Anterior cingulate cortex (tissue), 58 donors: ENCODE measurements around the gene SIPA1L3.

Experiments
- DNase-seq, 58 donors: peaks; one replicate each; lab custom pipeline; 2025; lab: John Stamatoyannopoulos, UW

The SIPA1L3 gene

DNA sequence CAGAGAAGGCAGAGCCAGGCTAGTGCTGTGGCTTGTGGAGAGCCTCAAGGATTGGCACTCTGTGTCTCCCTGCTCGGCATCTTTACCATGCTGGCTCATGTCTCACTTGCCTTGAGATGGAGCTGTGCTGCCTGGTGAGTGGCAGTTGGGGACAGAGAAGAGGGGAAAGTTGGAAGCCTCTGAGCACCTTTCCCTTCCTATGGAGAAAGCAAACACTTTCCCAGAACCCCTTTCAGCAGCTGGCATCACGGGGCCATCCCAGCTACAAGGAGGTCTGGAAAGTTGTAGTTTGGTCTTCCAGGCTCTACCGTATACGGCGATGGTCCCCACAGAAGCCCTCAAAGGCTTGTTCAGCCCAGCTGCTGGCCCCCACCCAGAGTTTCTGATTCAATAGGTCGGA lies 258.3 kb downstream of the SIPA1L3 start:
- DNase-seq: no peak

DNA sequence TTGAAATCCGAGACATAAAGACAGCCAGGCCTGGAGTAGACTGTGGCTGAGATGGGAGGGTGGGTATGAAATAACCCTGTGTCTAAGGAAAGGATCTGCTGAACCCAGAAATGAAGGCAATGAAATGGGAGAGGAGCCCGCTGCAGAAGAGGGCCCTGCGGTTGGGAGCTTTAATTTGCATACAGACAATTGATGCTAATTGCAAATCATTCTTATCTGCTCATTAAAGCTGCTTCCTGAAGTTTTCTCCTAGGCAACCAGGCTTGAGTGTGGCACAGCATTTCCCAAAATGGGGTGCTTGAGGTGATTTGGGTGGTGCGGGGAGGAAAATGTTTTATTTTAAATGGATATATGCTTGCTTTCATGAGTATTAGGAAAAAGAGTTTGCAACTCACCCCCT lies 261.6 kb downstream of the SIPA1L3 start:
- no peak for DNase-seq

DNA sequence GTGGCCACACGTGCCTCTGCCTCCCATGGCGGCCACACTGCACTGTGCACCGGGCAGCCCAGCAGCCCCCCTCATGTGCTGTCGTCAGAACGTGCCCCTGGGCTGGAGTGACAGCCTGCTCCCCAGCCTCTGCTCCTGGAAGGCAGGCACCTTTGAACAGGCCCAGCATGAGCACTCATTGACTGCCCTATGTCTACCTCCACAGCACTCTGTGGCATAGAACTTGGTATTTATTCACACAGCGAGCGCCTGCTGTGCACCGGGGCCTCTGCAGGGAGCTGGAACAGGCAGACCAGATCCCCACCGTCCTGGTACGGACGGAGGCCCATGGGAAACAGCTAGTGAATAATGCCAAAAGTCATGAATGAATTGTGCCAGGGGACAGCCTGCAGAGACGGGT lies 263.3 kb downstream of the SIPA1L3 start:
- no peak for DNase-seq

DNA sequence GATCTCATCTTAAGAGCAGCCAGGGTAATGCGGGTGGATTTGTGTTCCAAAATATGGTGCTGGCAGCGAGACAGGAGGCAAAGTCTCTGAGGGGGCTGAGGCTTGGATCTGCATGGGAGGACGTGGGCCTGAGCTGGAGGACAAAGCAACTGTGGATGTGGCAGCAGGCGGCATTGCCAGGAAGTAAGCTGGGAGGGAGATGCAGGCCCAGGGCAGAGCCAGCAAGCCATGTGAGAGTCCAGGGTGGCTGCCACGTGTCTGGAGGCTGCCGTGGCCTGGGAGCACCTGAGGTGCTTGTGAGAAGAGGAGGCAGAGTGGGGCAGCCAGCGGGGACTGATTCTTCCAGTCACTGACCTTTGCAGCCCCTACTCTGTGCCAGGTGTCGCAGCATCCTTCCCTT lies 265.0 kb downstream of the SIPA1L3 start:
- DNase-seq: peak in 44 of 58 donors; percentile 14 to 78 (median 38)

DNA sequence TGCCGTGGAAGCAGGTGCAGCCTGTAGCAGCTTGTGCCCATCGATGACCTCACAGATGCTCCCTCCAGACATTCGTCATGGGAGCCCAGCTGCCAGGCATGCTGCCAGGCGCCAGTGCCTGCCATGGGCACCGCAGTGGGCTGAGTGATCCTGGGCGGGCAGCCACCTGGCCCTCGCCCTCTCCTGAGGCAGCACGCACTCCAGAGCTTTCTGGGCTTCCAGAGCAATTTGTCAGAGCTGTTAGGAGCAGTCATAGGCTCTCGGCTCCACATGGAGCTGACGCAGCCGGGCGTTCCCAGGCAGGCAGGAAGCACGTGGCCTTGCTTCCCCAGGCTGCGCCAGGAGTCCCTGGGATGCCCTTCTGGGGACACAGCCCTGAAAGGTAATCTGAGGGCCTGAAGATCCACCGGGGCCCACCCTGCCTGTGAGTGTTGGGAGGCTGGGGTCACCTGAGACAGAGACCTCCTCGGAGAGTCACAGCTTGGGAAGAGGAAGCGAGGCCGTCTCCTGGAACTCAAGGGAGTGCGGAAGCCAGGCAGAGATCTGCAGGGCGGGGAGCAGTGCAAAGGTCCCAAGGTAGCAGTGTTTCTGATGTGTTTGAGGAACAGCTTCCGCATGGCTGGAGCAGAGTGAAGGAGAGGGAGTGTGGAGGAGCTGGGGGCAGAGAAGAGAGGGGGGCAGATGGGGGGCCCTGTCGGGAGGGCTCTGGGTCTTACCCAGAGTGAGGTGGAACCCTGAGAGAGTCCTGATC lies 266.5 kb downstream of the SIPA1L3 start:
- peak; percentile 15 to 97 (median 85) for DNase-seq

DNA sequence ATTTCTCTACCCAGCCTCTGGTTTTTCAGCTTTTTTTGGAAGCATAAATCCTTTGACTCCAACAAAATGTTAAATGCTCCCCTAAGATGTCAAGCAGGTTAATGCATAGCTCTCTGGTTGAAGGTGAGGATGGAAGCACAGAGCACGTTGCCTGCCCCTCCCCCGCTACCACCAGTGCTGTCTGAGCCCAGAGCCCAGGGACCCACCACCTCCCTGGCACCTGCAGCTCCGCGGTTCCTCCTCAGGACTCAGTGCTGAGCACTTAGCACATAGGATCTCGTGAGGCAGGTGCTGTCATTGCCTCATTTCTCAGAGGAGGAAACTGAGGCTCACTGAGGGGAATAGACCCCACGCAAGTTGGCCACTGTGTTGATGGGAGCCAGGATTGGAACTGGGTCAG lies 268.4 kb downstream of the SIPA1L3 start:
- no peak for DNase-seq

DNA sequence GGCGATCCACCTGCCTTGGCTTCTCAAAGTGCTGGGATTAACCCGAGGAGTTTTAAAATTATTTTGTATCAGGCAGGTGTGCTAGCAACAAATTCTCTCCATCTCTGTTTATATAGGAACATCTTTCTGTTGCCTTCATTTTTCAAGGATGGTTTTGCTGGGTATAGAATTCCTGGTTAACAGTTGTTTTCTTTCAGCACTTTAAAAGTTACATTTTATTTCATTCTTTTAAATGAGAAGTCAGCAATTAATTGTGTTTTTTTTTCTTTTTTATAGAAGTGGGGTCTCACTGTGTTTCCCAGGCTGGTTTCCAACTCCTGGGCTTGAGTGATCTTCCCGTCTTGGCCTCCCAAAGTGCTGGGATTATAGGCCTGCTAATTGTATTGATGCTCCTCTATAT lies 273.1 kb downstream of the SIPA1L3 start:
- DNase-seq: no peak

DNA sequence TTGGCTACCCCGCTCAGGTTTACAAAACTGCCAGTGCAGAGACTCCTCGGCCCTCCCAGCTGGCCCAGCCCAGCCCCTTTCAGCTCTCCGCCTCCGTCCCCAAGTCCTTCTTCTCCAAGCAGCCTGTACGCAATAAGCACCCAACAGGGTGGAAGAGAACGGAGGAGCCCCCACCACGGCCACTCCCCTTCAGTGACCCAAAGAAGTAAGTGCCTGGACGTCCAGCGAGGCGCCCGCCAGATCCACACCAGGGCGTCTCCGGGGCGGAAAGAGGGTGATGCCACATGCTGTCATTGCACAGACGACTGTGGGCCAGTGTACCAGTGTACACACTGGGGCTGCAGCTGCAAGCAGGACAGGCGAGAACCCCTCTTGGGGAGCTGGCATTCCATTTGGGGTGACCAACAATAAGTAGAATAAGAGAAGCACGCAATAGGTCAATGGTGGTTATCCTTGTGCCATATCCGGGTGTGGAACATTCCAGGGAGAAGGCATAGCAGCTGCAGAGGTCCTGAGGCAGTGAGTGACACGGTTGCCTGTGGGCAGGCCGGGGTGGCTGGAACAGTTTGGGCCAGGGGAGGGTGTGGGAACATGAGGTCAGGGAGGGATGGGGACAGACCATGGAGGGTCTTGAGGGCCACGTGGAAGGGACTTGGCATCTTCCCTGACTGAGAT lies 275.7 kb downstream of the SIPA1L3 start:
- no peak for DNase-seq

DNA sequence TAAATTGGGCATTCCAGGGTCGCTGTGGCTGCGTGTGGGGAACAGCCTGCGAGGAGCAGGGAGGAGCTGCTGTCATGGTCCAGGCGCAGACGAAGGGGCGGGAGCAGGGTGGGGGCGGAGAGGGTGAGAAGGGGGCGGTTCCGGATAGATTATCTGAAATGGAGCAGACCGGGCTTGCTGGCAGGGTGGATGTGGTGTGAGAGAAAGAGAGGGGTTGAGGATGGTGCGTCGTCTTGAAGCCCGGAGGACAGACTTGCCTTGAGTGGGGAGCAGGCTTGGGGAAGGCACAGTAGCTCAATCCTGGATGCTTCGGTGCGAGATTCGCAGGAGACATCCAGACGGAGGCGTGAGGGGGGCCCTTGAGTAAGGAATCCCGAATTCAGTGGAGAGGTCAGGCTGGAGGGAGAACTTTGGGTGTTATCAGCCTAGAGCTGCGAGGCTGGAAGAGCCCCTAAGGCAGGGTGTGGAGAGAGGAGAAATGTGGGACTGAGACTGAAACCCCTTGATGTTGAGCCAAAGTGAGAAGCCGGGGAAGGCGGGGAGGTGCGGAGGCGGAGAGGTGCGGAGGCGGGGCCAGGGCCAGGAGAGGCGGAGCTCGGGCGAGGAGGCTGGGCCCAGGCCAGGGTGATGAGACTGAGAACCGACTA lies 276.4 kb downstream of the SIPA1L3 start:
- DNase-seq: peak in 8 of 58 donors; percentile 7 to 45 (median 30)

DNA sequence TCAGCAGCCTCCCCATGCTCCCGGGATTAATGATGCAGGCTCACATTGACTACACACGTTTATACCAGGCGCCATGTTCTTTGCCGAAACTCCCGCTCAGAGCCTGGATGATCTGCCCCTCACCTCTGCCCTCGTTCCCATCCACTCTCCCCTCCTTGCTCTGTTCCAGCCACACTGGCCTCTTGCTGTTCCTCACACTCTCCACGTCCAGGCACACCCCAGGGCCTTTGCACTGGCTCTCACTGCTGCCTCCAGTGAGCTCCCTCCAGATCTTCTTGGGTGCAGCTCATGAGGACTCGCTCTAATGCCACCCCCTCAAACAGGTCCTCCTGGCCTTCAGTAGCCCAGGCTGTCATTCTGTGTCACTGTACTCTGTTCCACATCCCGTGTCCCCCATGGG lies 277.8 kb downstream of the SIPA1L3 start:
- no peak for DNase-seq

DNA sequence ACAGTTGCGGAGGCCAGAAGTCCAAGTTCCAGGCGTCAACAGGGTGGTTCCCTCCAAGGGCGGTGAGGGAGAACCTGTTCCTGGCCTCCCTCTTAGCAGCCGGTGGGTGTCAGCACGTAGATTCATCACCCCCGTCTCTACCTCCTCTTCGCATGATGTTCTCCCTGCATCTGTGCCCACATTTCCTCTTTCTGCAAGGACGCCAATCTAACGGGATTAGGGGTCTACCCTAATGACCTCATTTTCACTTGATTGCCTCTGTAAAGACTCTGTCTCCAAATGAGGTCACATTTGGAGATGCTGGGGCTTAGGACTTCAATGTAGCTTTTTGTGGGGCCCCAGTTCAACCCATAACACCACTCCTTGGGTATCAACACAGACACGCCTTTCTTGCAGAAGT lies 278.6 kb downstream of the SIPA1L3 start:
- DNase-seq: no peak

DNA sequence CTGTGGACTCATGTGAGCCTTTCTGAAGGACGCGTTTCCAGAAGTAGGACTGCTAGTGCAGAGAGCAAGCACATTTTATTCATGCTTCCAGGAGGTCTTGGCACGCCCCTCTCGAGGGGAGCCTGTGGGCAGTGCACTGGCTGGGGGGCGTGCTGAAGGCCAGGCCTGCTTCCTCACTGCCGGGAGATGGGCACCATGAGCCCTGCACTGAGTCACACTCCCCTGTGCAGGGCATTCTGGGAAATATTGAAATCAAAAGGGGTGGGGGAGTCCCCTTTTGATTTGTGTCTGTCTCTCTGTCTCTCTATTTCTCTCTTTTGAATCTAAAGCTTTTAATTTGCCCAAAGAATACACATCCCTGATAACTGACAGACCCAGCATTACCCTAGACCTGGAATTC lies 283.1 kb downstream of the SIPA1L3 start:
- no peak for DNase-seq

DNA sequence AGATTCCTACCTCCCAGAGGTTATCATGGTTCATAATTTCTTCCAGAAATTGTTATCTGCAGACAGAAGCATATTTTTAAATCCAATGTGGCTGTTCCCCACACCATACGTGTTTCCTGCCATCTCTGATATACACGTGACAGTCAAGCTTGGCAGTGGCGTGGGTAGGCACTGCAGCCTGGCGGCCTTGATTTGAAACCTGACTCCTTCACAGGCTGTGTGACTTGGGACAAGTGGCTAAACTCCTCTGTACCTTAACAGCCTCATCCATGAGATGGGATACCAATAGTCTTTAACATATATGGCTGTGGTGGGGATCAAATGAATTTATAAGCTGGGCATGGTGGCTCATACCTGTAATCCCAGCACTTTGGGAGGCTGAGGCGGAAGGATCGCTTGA lies 283.8 kb downstream of the SIPA1L3 start:
- no peak for DNase-seq

DNA sequence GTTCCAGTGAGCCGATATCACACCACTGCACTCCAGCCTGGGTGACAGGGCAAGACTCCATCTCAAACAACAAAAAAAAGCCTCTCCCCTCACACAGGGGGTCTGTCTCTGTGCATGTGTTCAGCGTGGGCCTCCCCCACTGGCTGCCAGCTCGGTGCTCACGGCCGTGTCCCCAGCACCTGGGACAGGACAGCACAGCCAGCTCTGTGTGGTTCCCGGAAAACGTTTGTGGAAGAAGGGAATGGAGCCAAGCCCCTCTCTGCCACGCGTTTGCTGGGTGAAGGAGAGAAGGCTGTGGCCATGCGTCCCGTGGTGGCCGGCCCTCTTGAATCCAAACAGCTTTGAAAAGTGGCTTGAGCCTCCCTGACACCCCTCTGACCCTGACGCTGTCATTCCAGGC lies 284.7 kb downstream of the SIPA1L3 start:
- no peak for DNase-seq

DNA sequence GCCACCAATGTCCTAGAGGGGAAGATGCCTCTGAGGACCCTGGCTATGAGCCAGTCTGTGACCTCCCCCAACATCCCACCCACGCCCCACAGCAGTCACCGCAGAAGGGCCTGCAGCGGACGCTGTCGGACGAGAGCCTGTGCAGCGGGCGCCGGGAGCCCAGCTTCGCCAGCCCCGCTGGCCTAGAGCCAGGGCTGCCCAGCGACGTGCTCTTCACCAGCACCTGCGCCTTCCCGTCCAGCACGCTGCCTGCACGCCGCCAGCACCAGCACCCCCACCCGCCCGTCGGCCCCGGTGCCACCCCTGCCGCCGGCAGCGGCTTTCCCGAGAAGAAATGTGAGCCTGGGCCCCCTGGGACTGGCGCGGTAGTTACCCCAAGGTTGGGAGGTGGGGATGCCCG lies 286.4 kb downstream of the SIPA1L3 start:
- DNase-seq: no peak

DNA sequence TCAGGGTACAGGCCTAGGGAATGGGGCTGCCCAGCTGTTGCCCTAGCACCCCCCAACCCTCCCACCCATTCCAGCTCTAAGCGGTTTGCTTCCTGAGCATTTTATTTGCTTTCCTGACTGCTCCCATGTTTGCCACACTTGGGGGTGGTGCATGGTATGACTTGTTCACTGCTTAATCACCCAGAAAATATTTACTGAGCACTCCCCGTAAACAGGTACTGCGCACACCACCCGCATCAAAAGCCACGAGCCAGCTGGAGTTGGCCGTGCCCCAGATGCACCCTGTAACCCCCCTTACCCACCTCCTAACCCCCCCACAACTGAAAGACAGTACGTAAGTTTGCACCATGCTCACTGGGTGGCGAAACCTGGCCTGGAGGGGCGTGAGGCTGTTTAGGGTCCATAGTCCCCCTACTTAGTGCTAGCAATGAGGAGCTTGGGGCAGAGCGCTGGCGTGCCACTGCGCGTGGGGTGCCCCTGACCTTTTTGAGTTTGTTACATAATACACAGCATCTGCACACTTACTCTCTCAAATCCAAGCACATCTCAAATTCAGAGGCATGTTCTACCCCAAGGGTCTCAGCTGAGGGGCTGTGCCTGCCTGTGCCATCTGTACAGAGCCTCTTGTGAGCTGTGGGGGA lies 287.2 kb downstream of the SIPA1L3 start:
- no peak for DNase-seq

DNA sequence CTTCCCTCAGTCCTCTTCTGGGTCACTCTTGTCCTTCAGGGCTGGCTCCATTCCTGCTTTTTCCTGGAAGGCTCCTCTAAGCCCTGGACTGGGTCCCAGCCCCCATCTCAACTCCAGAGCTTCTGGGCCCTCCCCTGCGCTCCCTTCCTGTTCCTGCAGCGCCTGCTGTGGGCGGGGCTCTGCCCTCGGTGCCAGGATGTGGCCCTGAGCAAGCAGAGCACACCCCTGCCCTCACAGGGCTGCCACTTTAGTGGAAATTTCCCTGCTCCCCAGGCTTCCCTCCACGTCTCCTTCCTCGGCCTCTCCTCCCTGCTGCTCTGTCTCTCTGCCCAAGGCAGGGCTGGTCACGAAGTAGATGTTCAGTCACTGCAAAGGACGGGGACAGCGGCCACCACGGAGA lies 288.2 kb downstream of the SIPA1L3 start:
- DNase-seq: no peak

DNA sequence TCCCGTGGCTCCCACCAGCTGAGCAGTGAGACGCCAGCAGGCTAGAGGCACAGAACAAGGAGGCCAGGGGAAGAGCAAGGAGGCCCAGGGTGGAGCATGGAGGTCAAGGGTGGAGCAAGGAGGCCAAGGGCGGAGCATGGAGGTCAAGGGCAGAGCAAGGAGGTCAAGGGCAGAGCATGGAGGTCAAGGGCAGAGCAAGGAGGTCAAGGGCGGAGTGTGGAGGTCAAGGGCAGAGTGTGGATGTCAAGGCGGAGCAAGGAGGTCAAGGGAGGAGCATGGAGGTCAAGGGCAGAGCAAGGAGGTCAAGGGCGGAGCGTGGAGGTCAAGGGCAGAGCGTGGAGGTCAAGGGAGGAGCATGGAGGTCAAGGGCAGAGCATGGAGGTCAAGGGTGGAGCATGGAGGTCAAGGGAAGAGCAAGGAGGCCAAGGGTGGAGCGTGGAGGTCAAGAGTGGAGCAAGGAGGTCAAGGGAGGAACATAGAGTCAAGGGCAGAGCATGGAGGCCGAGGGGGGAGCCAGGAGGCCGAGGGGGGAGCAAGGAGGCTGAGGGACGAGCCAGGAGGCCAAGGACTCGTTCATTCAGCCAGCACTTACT lies 289.3 kb downstream of the SIPA1L3 start:
- DNase-seq: no peak

DNA sequence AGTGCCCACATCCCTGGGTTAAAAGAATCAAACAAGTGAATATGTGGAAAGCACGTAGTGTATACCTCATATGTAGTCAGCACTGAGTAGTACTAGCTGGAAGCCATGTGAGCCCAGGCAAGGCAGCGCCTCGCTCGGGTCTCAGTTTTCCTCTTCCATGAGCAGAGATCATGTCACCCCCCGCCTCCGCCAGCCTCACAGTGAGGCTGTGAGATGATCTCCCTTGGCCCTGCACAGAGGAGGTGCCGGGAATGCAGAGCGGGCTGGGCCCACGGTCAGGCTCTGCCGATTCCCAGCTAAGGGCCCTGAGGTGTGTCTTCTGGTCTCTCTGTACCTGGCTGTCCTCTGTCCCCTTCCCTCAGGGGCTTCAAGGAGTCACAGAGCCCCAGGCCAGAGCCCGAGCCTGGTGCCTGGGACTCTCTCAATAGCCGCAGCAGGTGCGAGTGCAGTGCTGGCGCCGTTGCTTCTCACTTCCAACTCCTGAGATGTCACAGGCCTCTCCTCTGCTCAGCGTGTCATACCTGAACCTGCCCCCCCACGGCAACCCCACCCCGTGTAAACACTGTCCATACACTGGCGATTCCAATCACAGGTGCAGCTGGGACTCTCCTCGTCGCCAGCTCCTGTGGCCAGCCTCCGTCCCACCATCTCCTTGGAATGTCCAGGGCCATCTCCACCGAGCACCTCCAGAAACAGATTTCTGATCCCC lies 290.1 kb downstream of the SIPA1L3 start:
- no peak for DNase-seq
